ENCODE measurements around the gene ZBTB20.

Gene ZBTB20

DNA sequence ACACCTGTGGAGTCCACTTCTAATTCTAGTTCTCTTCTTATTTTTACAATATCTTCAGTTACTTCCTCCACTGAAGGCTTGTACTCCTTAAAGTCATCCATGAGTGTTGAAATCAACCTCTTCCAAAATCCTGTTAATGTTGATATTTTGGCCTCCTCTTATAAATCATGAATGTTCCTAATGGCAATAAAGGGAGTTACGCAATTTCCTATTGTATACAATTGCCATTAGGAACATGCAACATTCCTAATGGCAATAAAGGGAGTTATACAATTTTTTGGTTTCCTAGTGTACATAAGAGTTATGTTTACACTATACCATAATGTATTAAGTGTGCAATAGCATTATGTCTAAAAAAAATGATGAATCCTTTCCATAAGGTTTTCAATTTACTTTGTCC is 862.4 kb downstream of the ZBTB20 start:
- DNase-seq (ENCODE audit: low read depth), result no peak

Measured in stromal cell of bone marrow (primary cell).